ENCODE measurements around the gene RCOR3.
"Not testable (repeated sequence)": the region's sequence is repeated elsewhere in the genome, so short reads cannot be mapped to it uniquely, and the experiment has no call there.

Gene RCOR3

GRCh38 chr1:211260141-211261107, 1.3 kb downstream of the RCOR3 start:
- DNase-seq: peak; percentile 89

- DNase-seq: no peak
Measured at GRCh38 chr1:211261229-211261628, 2.1 kb downstream of the RCOR3 start.

GRCh38 chr1:211263022-211263421, 3.9 kb downstream of the RCOR3 start:
- not testable (repeated sequence) for DNase-seq

GRCh38 chr1:211267204-211267857, 8.2 kb downstream of the RCOR3 start:
- DNase-seq: no peak

- no peak for DNase-seq
Measured at GRCh38 chr1:211279340-211279739, 20.2 kb downstream of the RCOR3 start.

GRCh38 chr1:211280910-211281309, 21.7 kb downstream of the RCOR3 start:
- no peak for DNase-seq

GRCh38 chr1:211281320-211282022, 22.3 kb downstream of the RCOR3 start:
- DNase-seq: no peak

GRCh38 chr1:211282023-211282373, 22.8 kb downstream of the RCOR3 start:
- DNase-seq: no peak

GRCh38 chr1:211285196-211285595, 26.0 kb downstream of the RCOR3 start:
- DNase-seq: no peak

GRCh38 chr1:211287218-211287617, 28.1 kb downstream of the RCOR3 start:
- no peak for DNase-seq

GRCh38 chr1:211292411-211292810, 33.2 kb downstream of the RCOR3 start:
- DNase-seq: no peak

- DNase-seq: no peak
Measured at GRCh38 chr1:211296396-211296795, 37.2 kb downstream of the RCOR3 start.

- DNase-seq: no peak
Measured at GRCh38 chr1:211305044-211305443, 45.9 kb downstream of the RCOR3 start.

- no peak for DNase-seq
Measured at GRCh38 chr1:211309617-211310016, 50.5 kb downstream of the RCOR3 start.

GRCh38 chr1:211313392-211313791, 54.2 kb downstream of the RCOR3 start:
- DNase-seq: no peak

GRCh38 chr1:211318576-211319280, 59.6 kb downstream of the RCOR3 start:
- DNase-seq: no peak

- DNase-seq: no peak
Measured at GRCh38 chr1:211319892-211320291, 60.7 kb downstream of the RCOR3 start.

- DNase-seq: no peak
Measured at GRCh38 chr1:211320980-211321379, 61.8 kb downstream of the RCOR3 start.

- not testable (repeated sequence) for DNase-seq
Measured at GRCh38 chr1:211321646-211322045, 62.5 kb downstream of the RCOR3 start.

GRCh38 chr1:211323156-211324063, 64.2 kb downstream of the RCOR3 start:
- peak; percentile 63 for DNase-seq

GRCh38 chr1:211324992-211325775, 66.0 kb downstream of the RCOR3 start:
- DNase-seq: no peak
